GM12891 (cell line): ENCODE data around the gene AGPAT4.

Experiments
- PAX5 ChIP-seq: IDR thresholded peaks from 2 replicates; pipeline ENCODE4 v1.6.1; 2011; ENCODE audit warnings: low read length, moderate library complexity, mild to moderate bottlenecking; ENCODE audit not compliant: insufficient read depth, severe bottlenecking
- POLR2A ChIP-seq: IDR thresholded peaks from 2 replicates; pipeline ENCODE4 v1.6.1; 2011; ENCODE audit warnings: low read depth, low read length, control low read depth
- POLR2AphosphoS5 ChIP-seq: IDR thresholded peaks from 2 replicates; pipeline ENCODE4 v1.6.1; 2011; ENCODE audit warnings: low read depth, low read length, control low read depth
- SPI1 ChIP-seq: IDR thresholded peaks from 2 replicates; pipeline ENCODE4 v1.6.1; 2011; ENCODE audit warnings: low read depth, low read length, control low read depth
- TAF1 ChIP-seq: IDR thresholded peaks from 2 replicates; pipeline ENCODE4 v1.6.1; 2011; ENCODE audit warnings: low read depth, low read length, control low read depth

- TF ChIP-seq TAF1 (no peak), POLR2A (no peak), POLR2AphosphoS5 (no peak), PAX5 (no peak), SPI1 (no peak)
Measured at GRCh38 chr6:161095916-161096315, 177.9 kb downstream of the AGPAT4 start.
